Spleen (tissue), 11 donors: ENCODE measurements around the gene IQGAP2. TPM values are rescaled to one million over a fixed set of nuclear protein-coding genes. Genes with fewer than 3 reads are reported as not detected.

ENCODE experiments used
- DNase-seq: peaks from one replicate; pipeline ENCODE4 v3.0.0-alpha.2; 2020
- H3K27ac ChIP-seq, 8 donors: fragments of 200-600 bp; sonication (generic) in 7 of 8; 1 replicate in 4 of 8; 2 replicates in 4 of 8; pipeline versions ENCODE4 v1.5.0 to v1.8.0; 2016 to 2021; ENCODE audit warnings: inconsistent platforms in 4 of 8, mild to moderate bottlenecking in 4 of 8, moderate library complexity in 1 of 8
- H3K27me3 ChIP-seq, 7 donors: fragments of 200-600 bp; sonication (generic) in 6 of 7; replicated peaks in 1 of 7; 1 replicate in 4 of 7; 2 replicates in 3 of 7; pipeline versions ENCODE4 v1.5.0 to v1.8.0; 2016 to 2021; ENCODE audit warnings: inconsistent platforms in 3 of 7, mild to moderate bottlenecking in 1 of 7
- H3K36me3 ChIP-seq, 6 donors: fragments of 200-600 bp; sonication (generic) in 5 of 6; 1 replicate in 4 of 6; 2 replicates in 2 of 6; pipeline versions ENCODE4 v1.5.0 to v1.8.0; 2016 to 2021; ENCODE audit warnings: inconsistent platforms in 2 of 6
- H3K4me1 ChIP-seq, 6 donors: fragments of 200-600 bp; sonication (generic) in 5 of 6; 1 replicate in 3 of 6; 2 replicates in 3 of 6; pipeline versions ENCODE4 v1.5.0 to v1.8.0; 2016 to 2021; ENCODE audit warnings: inconsistent platforms in 3 of 6
- H3K4me3 ChIP-seq, 8 donors: fragments of 200-600 bp; sonication (generic) in 7 of 8; 1 replicate in 4 of 8; 2 replicates in 4 of 8; pipeline versions ENCODE4 v1.5.0 to v1.8.0; 2016 to 2021; ENCODE audit warnings: inconsistent platforms in 4 of 8, mild to moderate bottlenecking in 4 of 8, moderate library complexity in 2 of 8
- H3K9me3 ChIP-seq, 8 donors: fragments of 200-600 bp; sonication (generic) in 7 of 8; 1 replicate in 4 of 8; 2 replicates in 4 of 8; pipeline versions ENCODE4 v1.5.0 to v1.8.0; 2016 to 2021; ENCODE audit warnings: inconsistent platforms in 4 of 8
- CTCF ChIP-seq, 11 experiments: fragments of 200-600 bp in 7 of 11; fragments of 450-650 bp in 4 of 11; sonication (generic) in 4 of 11; IDR thresholded peaks in 8 of 11; conservative IDR thresholded peaks in 3 of 11; 1 replicate in 7 of 11; 2 replicates in 4 of 11; pipeline versions ENCODE4 v1.4.0 to v1.8.0; 2016 to 2021; ENCODE audit warnings: antibody characterized with exemption in 11 of 11, inconsistent platforms in 4 of 11, mild to moderate bottlenecking in 1 of 11
- POLR2A ChIP-seq, 3 donors: fragments of 450-650 bp; IDR thresholded peaks; one replicate each; pipeline ENCODE4 v1.5.1; 2017; ENCODE audit warnings: antibody characterized with exemption in 3 of 3, mild to moderate bottlenecking in 1 of 3
- POLR2AphosphoS5 ChIP-seq, 3 donors: sonication (generic); formaldehyde crosslinking; IDR thresholded peaks; one replicate each; pipeline ENCODE4 v1.5.1; 2017; ENCODE audit warnings: antibody characterized with exemption in 3 of 3
- WGBS, 5 donors: extraction: QIAGEN DNeasy Blood & Tissue Kit in 3 of 5; methylation state at CpG; one replicate each; pipeline versions ENCODE4 v1.1.5 to v1.1.7; 2013 to 2018; 5-methylcytosine and 5-hydroxymethylcytosine counted together
- intact Hi-C: fragments of 100-400 bp; cut with DNase I; formaldehyde crosslinking; loops from one replicate; pipeline ENCODE4 v1.15.0; 2023; ENCODE audit warnings: low total_unique reads
- polyA plus RNA-seq, 3 donors: library from polyadenylated mRNA; stranded (reverse); fragments of 200-250 nt; gene quantifications; one replicate each; pipeline ENCODE4 v1.2.1, GENCODE V29; 2013
- total RNA-seq, 7 donors: library from RNA; depleted of rRNA in 3 of 7; stranded (reverse); fragments of >200 nt in 3 of 7; fragmentation: NEBNext Ultra II Directional in 4 of 7; extraction: Animal tissue kit (Norgen Biotek cat#: 25700) in 4 of 7; gene quantifications; one replicate each; pipeline versions ENCODE4 v1.1.0 to v1.2.1, GENCODE V29; 2016 to 2021
- donor health status: healthy with polysubstance abuse.
- donor health status: DM: no; HTN: no; CAD: no; lungs with moderate emphysema.
- donor health status: DM: no; HTN: no; CAD: no.
- donor health status: Bipolar disorder and iron deficiency.
- donor health status: healthy.
- donor health status: DM: no; HTN: no; CAD: no.
- donor health status: DM: yes; HTN: yes; CAD: no.

Gene IQGAP2
- total and polyA plus RNA-seq, 10 donors, result 9.3 to 83.6 (median 52.8) TPM

GRCh38 chr5:76521240-76521758 lies 118.2 kb downstream of the IQGAP2 start:
- TF ChIP-seq POLR2A (IDR thresholded peaks at IDR 0.05) (no peak), POLR2AphosphoS5 (IDR thresholded peaks at IDR 0.05) (no peak), CTCF (IDR thresholded peaks at IDR 0.05 in 8 of 11, conservative IDR thresholded peaks at IDR 0.05 in 3 of 11) (no peak)
- Histone ChIP-seq H3K4me3 (no peak overlapping the region), H3K4me1 (peaks cover 0 to 14% (median 5%) of the 10 kb centered on the region in 6 donors), H3K27ac (peak overlapping the region in 1 of 8 donors; percentile 51), H3K9me3 (peaks cover 0 to 12% (median 3%) of the 10 kb centered on the region in 8 donors), H3K36me3 (no peaks in the 10 kb centered on the region), H3K27me3 (no peaks in the 10 kb centered on the region)
- WGBS, 5 donors, result 54 to 69% (median 58%) methylated on average over 6 of the region's 6 CpGs
- intact Hi-C loops, result no loop called here
- DNase-seq, result no peak

GRCh38 chr5:76522103-76522935 lies 119.2 kb downstream of the IQGAP2 start:
- TF ChIP-seq CTCF (IDR thresholded peaks at IDR 0.05 in 8 of 11, conservative IDR thresholded peaks at IDR 0.05 in 3 of 11) (no peak), POLR2AphosphoS5 (IDR thresholded peaks at IDR 0.05) (no peak), POLR2A (IDR thresholded peaks at IDR 0.05) (no peak)
- Histone ChIP-seq H3K4me3 (no peak overlapping the region), H3K27ac (no peak overlapping the region), H3K9me3 (peaks cover 0 to 12% (median 3%) of the 10 kb centered on the region in 8 donors), H3K27me3 (no peaks in the 10 kb centered on the region), H3K36me3 (no peaks in the 10 kb centered on the region), H3K4me1 (peaks cover 0 to 19% (median 5%) of the 10 kb centered on the region in 6 donors)
- 88 to 96% (median 90%) methylated on average over 11 of the region's 11 CpGs for WGBS, 5 donors
- DNase-seq, result no peak
- intact Hi-C loops, result no loop called here

- 74 to 88% (median 87%) methylated on average over 3 of the region's 3 CpGs for WGBS, 5 donors
- Histone ChIP-seq H3K36me3 (no peaks in the 10 kb centered on the region), H3K27ac (no peak overlapping the region), H3K27me3 (no peaks in the 10 kb centered on the region), H3K4me1 (peaks cover 0 to 24% (median 5%) of the 10 kb centered on the region in 6 donors), H3K9me3 (no peaks in the 10 kb centered on the region), H3K4me3 (no peak overlapping the region)
- intact Hi-C loops, result no loop called here
- TF ChIP-seq POLR2A (IDR thresholded peaks at IDR 0.05), result no peak
- no peak for TF ChIP-seq CTCF (IDR thresholded peaks at IDR 0.05 in 8 of 11, conservative IDR thresholded peaks at IDR 0.05 in 3 of 11)
- no peak for TF ChIP-seq POLR2AphosphoS5 (IDR thresholded peaks at IDR 0.05)
- DNase-seq, result no peak
Measured at GRCh38 chr5:76524101-76524835, 121.2 kb downstream of the IQGAP2 start.

GRCh38 chr5:76524868-76525267 lies 121.8 kb downstream of the IQGAP2 start:
- WGBS, 5 donors, result 54 to 80% (median 65%) methylated on average over 2 of the region's 2 CpGs
- Histone ChIP-seq H3K4me1 (peaks cover 0 to 24% (median 5%) of the 10 kb centered on the region in 6 donors), H3K27me3 (no peaks in the 10 kb centered on the region), H3K4me3 (no peak overlapping the region), H3K9me3 (no peaks in the 10 kb centered on the region), H3K27ac (no peak overlapping the region), H3K36me3 (no peaks in the 10 kb centered on the region)
- no peak for DNase-seq
- intact Hi-C loops, result no loop called here
- no peak for TF ChIP-seq POLR2A (IDR thresholded peaks at IDR 0.05)
- no peak for TF ChIP-seq CTCF (IDR thresholded peaks at IDR 0.05 in 8 of 11, conservative IDR thresholded peaks at IDR 0.05 in 3 of 11)
- no peak for TF ChIP-seq POLR2AphosphoS5 (IDR thresholded peaks at IDR 0.05)
